NCI-H2196 treated with DMSO at 0.1 percent for 48 hours (cell line): ENCODE results near the gene SLC66A3.
A peak's percentile ranks its signal among the peaks of the same experiment; 100 is the strongest.

Experiments used
- DNase-seq: peaks from one replicate; lab custom pipeline; 2025; ENCODE audit not compliant: unreplicated experiment; lab: John Stamatoyannopoulos, UW

SLC66A3 gene

DNA sequence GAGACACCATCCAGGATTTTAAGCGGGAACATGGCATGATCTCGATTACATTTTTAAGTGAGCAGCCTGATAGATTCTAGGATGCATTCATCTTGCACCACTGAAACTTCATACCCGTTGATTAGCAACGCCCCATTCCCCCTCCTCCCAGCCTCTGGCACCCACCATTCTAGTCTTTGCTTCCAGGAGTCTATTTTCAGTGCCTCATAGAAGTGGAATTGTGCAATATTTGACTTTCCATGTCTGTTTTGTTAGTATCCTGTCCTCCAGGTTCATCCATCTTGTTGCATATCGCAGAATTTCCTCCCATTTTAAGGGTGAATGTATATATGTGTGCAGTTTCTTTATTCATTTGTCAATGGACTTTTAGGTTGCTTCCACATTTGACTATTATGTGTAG lies 20.9 kb upstream of the SLC66A3 start:
- DNase-seq = no peak

DNA sequence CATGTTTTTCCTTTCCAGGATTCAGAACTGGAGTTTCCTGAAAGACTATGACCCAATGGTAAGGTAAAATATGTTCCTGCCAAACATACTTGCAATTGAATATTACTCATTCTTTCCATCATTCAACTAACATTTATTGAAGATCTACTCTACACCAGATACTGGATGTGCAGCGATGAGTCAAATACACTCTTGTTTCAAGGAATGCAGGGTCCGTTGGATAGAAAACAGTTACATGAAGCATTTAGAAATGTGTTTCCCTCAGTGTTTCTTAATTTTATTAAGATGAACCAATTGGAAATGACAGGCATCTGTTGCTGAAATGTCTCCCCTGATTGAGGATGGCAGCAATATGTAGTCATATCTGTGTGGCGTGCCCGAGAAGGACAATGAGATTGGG lies 14.8 kb upstream of the SLC66A3 start:
- DNase-seq = no peak

GRCh38 chr2:11141319-11141718 lies 13.9 kb upstream of the SLC66A3 start:
- DNase-seq = no peak

DNA sequence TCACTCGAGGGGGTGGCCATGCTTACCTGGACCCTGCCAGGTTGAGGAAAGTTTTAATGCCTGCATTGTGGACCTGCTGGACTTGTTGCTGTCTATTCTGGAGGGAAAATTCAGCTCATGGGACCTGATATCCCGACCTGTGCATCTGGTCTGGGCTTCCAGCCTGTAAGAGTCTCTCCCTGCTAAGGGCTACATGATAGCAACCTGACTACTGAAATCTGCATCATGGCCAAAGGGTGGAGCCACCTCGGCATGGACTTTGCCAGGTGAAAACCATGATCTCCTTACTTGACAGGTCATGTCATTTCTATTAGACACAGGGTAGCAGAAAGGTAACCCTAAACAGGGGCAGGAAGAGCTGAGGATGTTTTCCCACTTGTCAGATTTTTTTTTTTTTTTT lies 12.9 kb upstream of the SLC66A3 start:
- no peak for DNase-seq

DNA sequence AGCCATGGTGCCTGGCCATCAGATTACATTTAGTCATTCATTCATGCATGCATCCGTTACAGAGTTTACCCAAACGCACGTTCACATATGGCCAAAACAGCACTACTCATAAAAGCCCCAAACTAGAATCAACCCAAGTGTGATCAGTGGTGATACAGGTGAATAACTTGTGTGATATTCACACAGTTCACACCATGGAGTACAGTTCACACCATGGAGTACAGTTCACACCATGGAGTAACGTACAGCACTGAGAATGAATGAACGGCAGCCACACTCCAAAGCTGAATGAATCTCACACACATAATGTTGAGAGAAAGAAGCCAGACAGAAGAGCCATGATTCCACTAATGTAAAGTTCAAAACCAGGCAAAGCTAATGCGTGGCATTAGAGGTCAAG lies 12.3 kb upstream of the SLC66A3 start:
- no peak for DNase-seq

DNA sequence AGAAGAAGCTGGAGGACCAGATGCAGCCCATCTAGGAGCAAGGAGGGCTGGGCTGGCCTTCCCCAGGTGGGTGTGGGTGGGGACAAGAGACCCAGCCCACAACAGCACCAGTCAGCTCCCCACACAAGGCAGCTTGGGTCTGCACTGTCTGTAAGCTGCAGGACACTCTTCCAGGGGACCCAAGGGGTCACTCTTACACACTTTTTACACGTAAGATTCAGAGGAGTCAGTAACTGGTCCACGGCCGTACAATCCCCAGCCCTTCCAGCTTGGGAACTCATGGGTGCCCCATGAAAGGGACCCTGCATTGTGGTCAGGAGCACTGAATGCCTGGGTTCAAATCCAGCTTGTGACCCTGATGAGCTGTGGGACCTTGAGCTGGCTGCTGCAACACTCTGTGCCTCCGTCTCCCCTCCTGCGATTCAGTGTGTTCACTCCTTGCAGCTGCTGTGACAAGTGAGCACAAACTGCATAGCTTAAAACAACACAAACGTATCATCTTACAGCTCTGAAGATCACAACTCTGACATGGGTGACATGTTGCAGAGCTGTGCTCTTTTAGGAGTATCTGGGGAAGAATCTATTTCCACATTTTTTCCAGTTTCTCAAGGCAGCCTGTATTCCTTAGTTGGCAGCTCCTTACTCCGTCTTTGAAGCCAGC lies 11.1 kb upstream of the SLC66A3 start:
- no peak for DNase-seq

GRCh38 chr2:11144738-11145079 lies 10.6 kb upstream of the SLC66A3 start:
- DNase-seq = no peak

DNA sequence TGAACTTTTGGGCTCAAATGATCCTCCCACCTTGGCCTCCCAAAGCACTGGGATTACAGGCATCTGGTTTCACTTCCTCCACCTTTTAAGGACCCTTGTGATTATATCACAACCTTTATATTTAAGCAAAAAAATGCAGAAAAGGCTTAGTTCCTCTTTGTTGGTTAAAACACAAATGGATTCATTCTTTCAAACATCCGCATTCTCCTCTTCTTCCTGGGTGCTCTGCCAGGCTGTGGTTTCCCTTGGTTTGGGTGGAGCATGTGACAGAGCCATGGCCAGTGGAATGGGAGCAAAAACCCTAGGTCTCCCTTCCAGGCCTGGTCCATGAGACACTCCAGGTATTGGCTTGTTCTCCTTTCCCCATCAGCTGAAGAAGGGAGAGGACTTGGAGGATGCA lies 9.9 kb upstream of the SLC66A3 start:
- DNase-seq = no peak

- no peak for DNase-seq
Observed at GRCh38 chr2:11146076-11146475, 9.2 kb upstream of the SLC66A3 start.

- no peak for DNase-seq
Observed at GRCh38 chr2:11147263-11147662, 8.0 kb upstream of the SLC66A3 start.

- DNase-seq = no peak
Observed at GRCh38 chr2:11152591-11152990, 2.7 kb upstream of the SLC66A3 start.

- no peak for DNase-seq
Observed at GRCh38 chr2:11154016-11154922, 998 bp upstream of the SLC66A3 start.

DNA sequence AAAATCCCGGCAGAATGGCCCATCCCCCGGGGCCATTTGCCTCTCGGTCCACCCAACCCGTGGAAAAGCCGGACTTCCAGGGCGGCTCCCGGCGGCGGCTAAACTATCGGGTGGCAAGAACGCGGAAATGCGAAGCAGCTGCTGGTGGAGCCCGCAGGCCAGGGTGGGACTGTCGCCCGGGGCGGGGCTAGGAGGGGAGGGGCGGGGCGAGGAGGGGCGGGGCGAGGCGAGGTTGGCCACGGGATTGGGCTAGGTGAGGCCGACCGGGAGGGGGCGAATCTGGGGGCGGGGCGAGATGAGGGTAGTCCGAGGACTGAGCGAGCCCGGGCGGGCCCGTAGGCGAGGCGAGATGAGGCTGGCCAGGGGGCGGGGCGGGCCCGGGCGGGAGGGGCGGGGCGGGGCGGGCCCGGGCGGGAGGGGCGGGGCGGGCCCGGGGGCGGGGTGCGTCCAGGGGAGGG lies 315 bp upstream of the SLC66A3 start:
- peak; percentile 88 for DNase-seq

DNA sequence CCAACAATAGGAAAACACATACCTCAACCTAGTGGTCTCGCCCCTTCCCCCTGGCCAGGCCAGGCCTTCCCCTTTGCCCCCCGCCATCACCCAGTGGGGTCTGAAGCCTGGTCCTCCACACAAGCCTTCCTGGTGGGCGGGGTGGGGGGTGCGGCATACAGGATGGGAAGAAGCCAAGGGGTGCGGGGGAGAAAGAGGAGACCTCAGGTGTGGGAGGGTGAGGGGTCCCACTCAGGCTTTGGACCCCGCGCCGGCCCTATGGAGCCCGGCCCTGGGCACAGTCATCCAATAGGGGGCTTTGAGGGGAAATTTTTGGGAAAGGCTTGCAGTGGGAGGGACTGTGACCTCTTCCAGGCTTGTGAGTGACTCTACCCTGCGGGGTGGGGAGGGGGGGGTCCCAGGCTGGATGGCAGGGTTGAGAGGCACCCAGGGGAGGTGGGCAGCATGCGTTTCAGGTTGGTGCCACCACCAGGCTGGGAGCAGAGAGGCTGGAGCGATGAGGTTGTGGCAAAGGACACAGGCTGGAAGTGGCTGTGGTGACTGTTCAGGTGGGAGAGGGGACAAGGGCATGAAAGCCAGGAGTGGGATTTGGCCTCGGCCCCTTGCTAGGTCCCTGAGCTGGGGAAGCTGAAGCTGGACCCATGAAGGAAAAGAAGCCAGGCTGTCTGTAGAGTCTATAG lies 1.3 kb downstream of the SLC66A3 start:
- DNase-seq = no peak

GRCh38 chr2:11157296-11157695 lies 2.0 kb downstream of the SLC66A3 start:
- DNase-seq = no peak

DNA sequence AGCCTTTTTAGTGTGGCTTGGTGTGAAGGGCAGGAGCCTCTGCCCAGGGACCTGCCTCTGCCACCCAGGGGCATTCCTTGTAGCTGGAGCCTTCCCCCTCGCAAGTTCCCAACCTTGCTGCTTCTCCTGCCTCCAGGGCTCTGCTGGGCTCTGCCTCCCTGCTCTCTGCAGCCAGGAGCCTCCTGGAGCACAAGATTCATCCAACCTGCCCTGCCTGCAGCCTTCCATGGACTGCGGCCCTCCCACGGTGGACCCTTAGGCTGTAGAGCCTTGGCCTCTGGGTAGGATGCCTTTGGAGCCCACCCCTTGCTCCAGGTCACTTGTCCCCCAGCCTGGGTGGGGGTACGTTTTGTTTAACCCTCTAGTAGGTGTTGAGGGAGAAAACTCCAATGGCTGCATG lies 2.5 kb downstream of the SLC66A3 start:
- DNase-seq = no peak

DNA sequence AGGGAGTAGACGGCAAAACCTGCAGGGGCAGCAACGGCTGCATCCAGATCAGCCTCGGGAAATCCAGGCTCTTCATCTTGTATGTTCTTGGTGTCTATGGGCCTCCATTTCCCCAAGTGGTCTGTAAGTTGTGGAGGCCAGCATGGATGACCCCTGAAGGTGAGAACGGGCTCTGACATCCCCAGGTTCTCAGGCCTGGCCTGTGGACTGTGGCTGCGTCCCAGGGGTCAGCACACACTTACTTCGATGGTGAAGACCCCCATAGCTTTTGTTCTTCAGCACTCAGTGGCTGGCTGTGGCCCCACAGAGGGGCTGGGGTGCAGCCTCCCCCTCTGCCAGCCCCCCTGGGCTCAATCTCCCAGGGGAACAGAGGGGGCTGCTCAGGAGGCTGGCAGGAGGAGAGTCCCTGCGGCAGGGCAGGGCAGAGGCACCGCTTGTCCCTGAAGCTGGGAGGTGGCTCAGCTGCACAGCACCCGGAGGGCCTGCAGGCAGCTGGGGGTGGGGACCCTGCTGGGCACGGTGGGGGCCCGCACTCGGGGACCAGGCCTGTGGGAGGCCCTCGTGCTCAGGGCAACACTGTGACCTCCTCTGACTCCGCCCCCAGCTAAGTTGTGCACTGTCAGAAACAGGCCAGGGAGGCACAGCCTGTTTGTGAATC lies 3.8 kb downstream of the SLC66A3 start:
- no peak for DNase-seq

GRCh38 chr2:11159574-11160170 lies 4.4 kb downstream of the SLC66A3 start:
- DNase-seq = no peak

DNA sequence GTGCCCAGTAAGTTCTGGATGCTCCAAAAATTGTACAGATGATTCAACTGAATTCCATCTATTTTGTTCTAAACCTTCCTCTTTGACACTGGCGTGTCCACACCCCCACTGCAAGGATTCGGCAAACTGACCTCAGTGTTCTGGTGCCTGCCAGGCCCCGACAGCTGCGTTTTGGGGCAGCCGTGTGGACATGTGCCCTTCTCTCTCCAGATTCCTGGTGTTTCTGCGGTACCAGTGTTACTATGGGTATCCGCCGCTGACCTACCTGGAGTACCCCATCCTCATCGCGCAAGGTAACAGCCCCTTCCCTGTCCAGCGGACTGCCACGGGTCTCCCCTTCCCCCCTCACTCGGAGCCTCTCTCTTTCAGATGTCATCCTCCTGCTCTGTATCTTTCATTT lies 5.0 kb downstream of the SLC66A3 start:
- DNase-seq = no peak

- DNase-seq = no peak
Observed at GRCh38 chr2:11160731-11161455, 5.6 kb downstream of the SLC66A3 start.
